Naive thymus-derived CD4-positive, alpha-beta T cell (primary cell): ENCODE data around the gene KLC1. TPM values are rescaled to one million over a fixed set of nuclear protein-coding genes. Genes with fewer than 3 reads are reported as not detected.
A peak's percentile ranks its signal among the peaks of the same experiment; 100 is the strongest.

Experiments used
- ATAC-seq: fragments of 150-1000 bp; cut with Tn5 transposase; 2 replicates; pipeline ENCODE4 v1.10.0; 2021; ENCODE audit warnings: mild to moderate bottlenecking, moderate library complexity
- CTCF ChIA-PET: fragments of 350-600 bp; sonication (Branson Sonifier 250); formaldehyde crosslinking; loops from one replicate; lab custom pipeline; 2021; ENCODE audit warnings: antibody characterized with exemption; lab: Charles Lee
- POLR2A ChIA-PET: fragments of 350-600 bp; sonication (Branson Sonifier 250); formaldehyde crosslinking; loops from one replicate; lab custom pipeline; 2021; ENCODE audit warnings: antibody characterized with exemption, inconsistent platforms; lab: Charles Lee
- DNase-seq, 9 donors: peaks; one replicate each; pipeline versions ENCODE4 v3.0.0 to v3.0.0-alpha.2; 2020 to 2022; ENCODE audit warnings: mixed read lengths in 1 of 9
- H3K27ac ChIP-seq: one replicate; pipeline ENCODE4 v1.7.0; 2013; ENCODE audit warnings: mild to moderate bottlenecking, low read depth, low read length, moderate library complexity
- H3K27me3 ChIP-seq, 2 donors: one replicate each; pipeline ENCODE4 v1.7.0; 2013; ENCODE audit warnings: low read length in 2 of 2, mild to moderate bottlenecking in 2 of 2, moderate library complexity in 2 of 2; ENCODE audit not compliant: control insufficient read depth in 2 of 2, insufficient read depth in 2 of 2
- H3K36me3 ChIP-seq, 3 experiments: 1 replicate in 2 of 3; 2 replicates in 1 of 3; pipeline ENCODE4 v1.7.0; 2013; ENCODE audit warnings: low read length in 3 of 3, mild to moderate bottlenecking in 3 of 3, moderate library complexity in 1 of 3; ENCODE audit not compliant: insufficient read depth in 3 of 3, control insufficient read depth in 2 of 3
- H3K4me1 ChIP-seq, 2 donors: one replicate each; pipeline ENCODE4 v1.7.0; 2013; ENCODE audit warnings: low read length in 2 of 2, mild to moderate bottlenecking in 2 of 2, moderate library complexity in 1 of 2; ENCODE audit not compliant: control insufficient read depth in 2 of 2, insufficient read depth in 2 of 2
- H3K4me3 ChIP-seq: 2 replicates; pipeline ENCODE4 v1.7.0; 2013; ENCODE audit warnings: mild to moderate bottlenecking, low read length
- H3K9me3 ChIP-seq, 3 experiments: 1 replicate in 2 of 3; 2 replicates in 1 of 3; pipeline ENCODE4 v1.7.0; 2013; ENCODE audit warnings: low read length in 3 of 3; ENCODE audit not compliant: control insufficient read depth in 2 of 3
- H3K27ac Mint-ChIP-seq, 9 donors: one replicate each; pipeline ENCODE4 v1.8.0; 2020 to 2022; ENCODE audit warnings: mixed read lengths in 9 of 9, mild to moderate bottlenecking in 8 of 9, moderate library complexity in 5 of 9, inconsistent platforms in 2 of 9
- H3K27me3 Mint-ChIP-seq, 5 donors: one replicate each; pipeline ENCODE4 v1.8.0; 2021 to 2022; ENCODE audit warnings: mixed read lengths in 5 of 5, mild to moderate bottlenecking in 1 of 5
- H3K36me3 Mint-ChIP-seq, 5 donors: one replicate each; pipeline ENCODE4 v1.8.0; 2020 to 2022; ENCODE audit warnings: mixed read lengths in 5 of 5, mild to moderate bottlenecking in 3 of 5, inconsistent platforms in 1 of 5
- H3K4me1 Mint-ChIP-seq, 7 donors: one replicate each; pipeline ENCODE4 v1.8.0; 2020 to 2022; ENCODE audit warnings: mixed read lengths in 7 of 7, mild to moderate bottlenecking in 3 of 7, inconsistent platforms in 1 of 7
- H3K4me3 Mint-ChIP-seq, 10 donors: one replicate each; pipeline ENCODE4 v1.8.0; 2020 to 2022; ENCODE audit warnings: mild to moderate bottlenecking in 10 of 10, mixed read lengths in 10 of 10, moderate library complexity in 6 of 10, inconsistent platforms in 2 of 10
- H3K9me3 Mint-ChIP-seq, 11 donors: one replicate each; pipeline ENCODE4 v1.8.0; 2020 to 2022; ENCODE audit warnings: mixed read lengths in 11 of 11, mild to moderate bottlenecking in 4 of 11, inconsistent platforms in 1 of 11, moderate library complexity in 1 of 11
- intact Hi-C, 2 donors: fragments of 100-400 bp; cut with micrococcal nuclease; formaldehyde crosslinking; loops; one replicate each; pipeline ENCODE4 v1.15.1; 2023
- polyA plus RNA-seq, 2 donors: library from polyadenylated mRNA; unstranded; fragments of 300-500 nt; fragmentation: Illumina TruSeq; gene quantifications; one replicate each; pipeline ENCODE4 v1.2.3, GENCODE V29; 2021
- total RNA-seq, 6 experiments: library from RNA in 5 of 6; stranded (reverse) in 5 of 6; gene quantifications; 1 replicate in 5 of 6; 2 replicates in 1 of 6; pipeline ENCODE4 v1.2.3 and lab custom pipeline; 2021 to 2026

The KLC1 gene
- total and polyA plus RNA-seq, 7 experiments from 2014 or later: 65.5 to 268 (median 161) TPM

DNA sequence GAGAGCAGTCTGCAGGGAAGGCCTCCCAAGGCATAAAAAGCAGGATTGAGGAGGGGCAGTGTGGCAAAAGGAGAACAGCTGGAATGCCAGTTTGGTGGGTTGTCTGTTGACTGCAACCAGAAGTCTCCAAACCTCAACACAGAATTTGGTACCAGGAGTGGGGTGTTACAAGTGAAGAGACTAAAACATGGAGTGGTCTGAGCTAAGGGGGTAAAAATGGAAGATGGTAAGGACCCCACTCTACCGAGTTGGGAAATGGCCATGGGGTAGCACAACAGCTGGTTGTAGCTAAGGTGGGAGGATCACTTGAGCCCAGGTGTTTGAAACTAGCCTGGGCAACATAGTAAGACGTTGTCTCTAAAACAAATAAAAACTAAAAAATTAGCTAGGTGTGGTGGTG lies 17.8 kb upstream of the KLC1 start:
- H3K27ac ChIP-seq: no peak overlapping the region
- POLR2A ChIA-PET: no interaction called here
- intact Hi-C loops: no loop called here

DNA sequence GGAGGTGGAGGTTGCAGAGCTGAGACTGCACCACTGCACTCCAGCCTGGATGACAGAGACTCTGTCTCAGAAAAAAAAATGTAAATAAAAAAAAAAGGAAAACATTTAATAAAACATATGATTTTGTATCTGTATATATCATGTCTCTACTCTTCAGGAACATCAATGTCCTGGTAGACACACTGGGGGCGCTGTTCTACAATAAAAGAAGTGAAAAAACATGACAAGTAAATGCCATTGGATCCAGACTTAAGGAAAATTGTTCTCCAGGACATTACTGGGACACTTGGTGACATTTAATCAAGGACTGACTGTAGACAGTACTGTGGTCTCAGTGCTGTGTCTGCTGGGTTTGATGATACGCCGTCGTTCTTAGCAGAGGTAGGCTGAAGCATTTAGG lies 15.5 kb upstream of the KLC1 start:
- H3K4me1 Mint-ChIP-seq: peaks cover 0 to 2% (median 0%) of the 10 kb centered on the region in 7 donors
- Histone ChIP-seq H3K4me1 (peaks cover 2% of the 10 kb centered on the region in 2 donors), H3K27me3 (no peaks in the 10 kb centered on the region), H3K4me3 (no peak overlapping the region), H3K9me3 (peaks cover 0 to 9% (median 0%) of the 10 kb centered on the region in 3 experiments), H3K27ac (no peak overlapping the region), H3K36me3 (no peaks in the 10 kb centered on the region)
- no peak overlapping the region for H3K27ac Mint-ChIP-seq
- peaks cover 0 to 18% (median 8%) of the 10 kb centered on the region in 11 donors for H3K9me3 Mint-ChIP-seq
- intact Hi-C loops: no loop called here
- H3K27me3 Mint-ChIP-seq: peaks cover 0 to 7% (median 0%) of the 10 kb centered on the region in 5 donors
- peaks cover 0 to 10% (median 6%) of the 10 kb centered on the region in 5 donors for H3K36me3 Mint-ChIP-seq
- DNase-seq: no peak
- no peak for ATAC-seq
- CTCF ChIA-PET: interaction anchor here (0.9 kb wide), 1 partner anchor 75 kb away, joined by 3 read pairs; no protein-coding TSS in a partner anchor
- POLR2A ChIA-PET: no interaction called here
- H3K4me3 Mint-ChIP-seq: no peak overlapping the region

More for the DNA sequence above, 17.8 kb upstream of the KLC1 start:
- ATAC-seq (no peak), DNase-seq (no peak)
- no peak overlapping the region for H3K27ac Mint-ChIP-seq
- peaks cover 14 to 22% (median 20%) of the 10 kb centered on the region in 7 donors for H3K4me1 Mint-ChIP-seq
- H3K27me3 Mint-ChIP-seq: peaks cover 0 to 28% (median 0%) of the 10 kb centered on the region in 5 donors
- Histone ChIP-seq H3K4me1 (peaks cover 18 to 21% of the 10 kb centered on the region in 2 donors), H3K27me3 (no peaks in the 10 kb centered on the region), H3K36me3 (no peaks in the 10 kb centered on the region), H3K4me3 (no peak overlapping the region), H3K9me3 (peaks cover 0 to 9% (median 0%) of the 10 kb centered on the region in 3 experiments)
- CTCF ChIA-PET: interaction anchor here (0.6 kb wide), 1 partner anchor 137 kb away, joined by 3 read pairs; no protein-coding TSS in a partner anchor
- H3K36me3 Mint-ChIP-seq: peaks cover 0 to 10% (median 6%) of the 10 kb centered on the region in 5 donors
- H3K9me3 Mint-ChIP-seq: peaks cover 0 to 18% (median 8%) of the 10 kb centered on the region in 11 donors
- peak overlapping the region in 1 of 10 donors; percentile 4 for H3K4me3 Mint-ChIP-seq

DNA sequence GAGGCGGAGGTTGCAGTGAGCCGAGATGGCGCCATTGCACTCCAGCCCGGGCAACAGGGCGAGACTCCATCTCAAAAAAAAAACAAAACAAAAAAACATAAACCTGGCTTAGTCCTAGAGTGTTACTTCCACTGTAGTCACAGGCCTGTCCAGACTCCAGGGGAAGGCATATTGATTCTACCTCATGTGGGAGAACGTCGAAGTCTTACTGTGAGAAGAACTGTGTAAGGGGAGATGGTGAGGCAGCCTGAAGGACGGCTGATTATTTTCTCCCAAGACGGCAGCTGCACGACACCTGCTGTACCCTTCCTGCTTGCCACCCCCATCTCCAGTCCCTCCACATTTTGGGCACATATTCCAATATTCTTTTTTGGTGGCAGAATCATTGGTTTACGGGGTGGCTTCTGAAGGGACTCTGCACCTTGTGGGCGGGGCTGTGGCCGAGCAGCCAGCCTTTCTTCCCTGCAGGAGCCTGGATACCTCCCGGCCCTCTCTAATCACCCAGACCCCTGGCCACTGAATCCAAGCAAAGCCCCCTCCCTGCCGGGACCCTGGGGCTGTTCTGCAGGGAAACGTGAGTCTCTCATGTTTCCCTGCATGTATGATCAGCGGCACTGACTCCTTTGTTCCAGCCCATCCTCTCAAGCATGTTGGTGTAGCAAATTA lies 12.2 kb upstream of the KLC1 start:
- H3K9me3 ChIP-seq: no peaks in the 10 kb centered on the region
- no peaks in the 10 kb centered on the region for H3K36me3 ChIP-seq
- Mint-ChIP-seq H3K4me3 (no peak overlapping the region), H3K27ac (no peak overlapping the region), H3K9me3 (peaks cover 0 to 4% (median 0%) of the 10 kb centered on the region in 11 donors), H3K4me1 (no peaks in the 10 kb centered on the region), H3K36me3 (no peaks in the 10 kb centered on the region), H3K27me3 (peaks cover 0 to 4% (median 0%) of the 10 kb centered on the region in 5 donors)
- no peak overlapping the region for H3K27ac ChIP-seq
- CTCF ChIA-PET: interaction anchor here (0.5 to 0.6 kb wide), 2 partner anchors 92 to 295 kb away, joined by 3 read pairs; no protein-coding TSS in a partner anchor
- H3K4me1 ChIP-seq: no peaks in the 10 kb centered on the region
- H3K27me3 ChIP-seq: no peaks in the 10 kb centered on the region
- POLR2A ChIA-PET: no interaction called here
- no peak overlapping the region for H3K4me3 ChIP-seq
- DNase-seq: no peak
- intact Hi-C loops: no loop called here
- ATAC-seq: no peak

DNA sequence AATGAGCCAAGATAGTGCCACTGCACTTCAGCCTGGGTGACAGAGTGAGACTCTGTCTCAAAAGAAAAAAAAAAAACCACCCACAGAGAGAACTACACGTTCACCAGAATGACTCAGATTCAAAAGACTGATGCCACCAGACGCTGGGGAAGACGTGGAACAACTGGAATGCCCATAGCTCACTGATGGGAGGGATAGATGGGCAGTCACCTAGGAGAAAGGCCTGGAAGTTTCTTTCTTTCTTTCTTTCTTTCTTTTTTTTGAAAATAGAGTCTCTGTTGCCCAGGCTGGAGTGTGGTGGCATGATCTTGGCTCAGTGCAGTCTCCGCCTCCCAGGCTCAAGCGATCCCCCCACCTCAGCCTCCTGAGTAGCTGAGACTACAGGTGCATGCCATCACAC lies 10.0 kb upstream of the KLC1 start:
- DNase-seq: no peak
- Histone ChIP-seq H3K36me3 (no peaks in the 10 kb centered on the region), H3K4me3 (no peak overlapping the region), H3K27ac (no peak overlapping the region), H3K4me1 (peaks cover 0 to 7% of the 10 kb centered on the region in 2 donors), H3K27me3 (no peaks in the 10 kb centered on the region), H3K9me3 (no peaks in the 10 kb centered on the region)
- Mint-ChIP-seq H3K4me1 (peaks cover 0 to 4% (median 0%) of the 10 kb centered on the region in 7 donors), H3K27ac (no peak overlapping the region), H3K4me3 (no peak overlapping the region), H3K36me3 (no peaks in the 10 kb centered on the region), H3K9me3 (no peaks in the 10 kb centered on the region), H3K27me3 (peaks cover 0 to 4% (median 0%) of the 10 kb centered on the region in 5 donors)
- POLR2A ChIA-PET: interaction anchor here (0.6 kb wide), 2 partner anchors 60 to 228 kb away, joined by 4 to 7 read pairs; no protein-coding TSS in a partner anchor
- CTCF ChIA-PET: interaction anchor here (0.6 kb wide), 1 partner anchor 34 kb away, joined by 3 read pairs; no protein-coding TSS in a partner anchor
- no peak for ATAC-seq
- intact Hi-C loops: no loop called here

DNA sequence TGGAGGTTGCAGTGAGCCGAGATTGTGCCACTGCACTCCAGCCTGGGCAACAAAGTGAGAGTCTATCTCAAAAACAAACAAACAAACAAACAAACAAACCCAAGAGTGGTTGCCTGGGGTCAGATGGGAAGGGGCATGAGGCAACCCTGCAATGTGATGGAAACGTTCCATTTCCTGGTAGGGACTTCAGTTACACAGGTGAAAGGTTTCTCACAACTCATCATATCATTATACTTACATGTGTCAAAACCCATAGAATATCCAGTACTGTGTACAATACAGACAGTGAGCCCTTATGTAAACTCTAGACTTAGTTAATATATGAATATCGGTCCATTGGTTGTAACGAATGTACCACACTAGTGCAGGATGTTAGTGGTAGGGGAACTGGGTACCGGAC lies 7.2 kb upstream of the KLC1 start:
- Mint-ChIP-seq H3K27ac (no peak overlapping the region), H3K36me3 (no peaks in the 10 kb centered on the region), H3K27me3 (peaks cover 0 to 4% (median 0%) of the 10 kb centered on the region in 5 donors), H3K9me3 (no peaks in the 10 kb centered on the region), H3K4me3 (no peak overlapping the region), H3K4me1 (peaks cover 9 to 27% (median 19%) of the 10 kb centered on the region in 7 donors)
- H3K4me1 ChIP-seq: peaks cover 8 to 26% of the 10 kb centered on the region in 2 donors
- intact Hi-C loops: no loop called here
- DNase-seq: no peak
- H3K9me3 ChIP-seq: no peaks in the 10 kb centered on the region
- H3K27ac ChIP-seq: no peak overlapping the region
- POLR2A ChIA-PET: interaction anchor here (0.6 kb wide), 1 partner anchor 251 kb away, joined by 5 read pairs; no protein-coding TSS in a partner anchor
- no peaks in the 10 kb centered on the region for H3K36me3 ChIP-seq
- H3K27me3 ChIP-seq: no peaks in the 10 kb centered on the region
- H3K4me3 ChIP-seq: no peak overlapping the region
- CTCF ChIA-PET: no interaction called here
- no peak for ATAC-seq

DNA sequence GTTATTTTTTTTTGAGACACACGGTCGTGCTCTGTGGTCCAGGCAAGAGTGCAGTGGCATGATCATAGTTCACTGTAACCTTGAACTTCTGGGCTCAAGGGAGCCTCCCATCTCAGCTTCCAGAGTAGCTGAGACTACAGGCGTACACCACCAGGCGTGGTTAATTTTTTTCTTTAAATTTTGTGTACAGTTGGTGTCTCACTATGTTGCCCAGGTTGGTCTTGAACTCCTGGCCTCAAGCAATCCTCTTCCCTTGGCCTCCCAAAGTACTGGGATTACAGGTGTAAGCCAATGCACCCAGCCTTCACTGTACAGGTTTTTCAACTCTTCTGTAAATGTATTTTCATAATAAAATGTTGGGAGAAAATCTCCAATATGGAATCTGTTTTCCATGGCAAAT lies 5.7 kb upstream of the KLC1 start:
- no peaks in the 10 kb centered on the region for H3K9me3 Mint-ChIP-seq
- CTCF ChIA-PET: no interaction called here
- Histone ChIP-seq H3K4me3 (no peak overlapping the region), H3K4me1 (peaks cover 10 to 26% of the 10 kb centered on the region in 2 donors), H3K27me3 (no peaks in the 10 kb centered on the region), H3K9me3 (no peaks in the 10 kb centered on the region), H3K27ac (no peak overlapping the region), H3K36me3 (no peaks in the 10 kb centered on the region)
- peaks cover 9 to 32% (median 22%) of the 10 kb centered on the region in 7 donors for H3K4me1 Mint-ChIP-seq
- intact Hi-C loops: no loop called here
- no peaks in the 10 kb centered on the region for H3K36me3 Mint-ChIP-seq
- no peak overlapping the region for H3K4me3 Mint-ChIP-seq
- ATAC-seq: no peak
- POLR2A ChIA-PET: no interaction called here
- no peak for DNase-seq
- H3K27me3 Mint-ChIP-seq: peaks cover 0 to 4% (median 0%) of the 10 kb centered on the region in 5 donors
- no peak overlapping the region for H3K27ac Mint-ChIP-seq
